ENCODE measurements around the gene MRPL33.
"Not testable (repeated sequence)": the region's sequence is repeated elsewhere in the genome, so short reads cannot be mapped to it uniquely, and the experiment has no call there.

MRPL33 gene

GRCh38 chr2:27742571-27742970 is 28.9 kb upstream of the MRPL33 start:
- DNase-seq (ENCODE audit: low spot score) = no peak

- DNase-seq (ENCODE audit: low spot score) = not testable (repeated sequence)
These were observed 26.0 kb upstream of the MRPL33 start for GRCh38 chr2:27745494-27745893.

GRCh38 chr2:27746325-27746724 is 25.2 kb upstream of the MRPL33 start:
- no peak for DNase-seq (ENCODE audit: low spot score)

GRCh38 chr2:27747827-27748352 is 23.6 kb upstream of the MRPL33 start:
- DNase-seq (ENCODE audit: low spot score) = no peak

- not testable (repeated sequence) for DNase-seq (ENCODE audit: low spot score)
These were observed 22.5 kb upstream of the MRPL33 start for GRCh38 chr2:27748803-27749554.

- DNase-seq (ENCODE audit: low spot score) = no peak
These were observed 20.1 kb upstream of the MRPL33 start for GRCh38 chr2:27751377-27751776.

GRCh38 chr2:27752551-27753237 is 18.8 kb upstream of the MRPL33 start:
- no peak for DNase-seq (ENCODE audit: low spot score)

- peak; percentile 53 for DNase-seq (ENCODE audit: low spot score)
These were observed 17.4 kb upstream of the MRPL33 start for GRCh38 chr2:27754138-27754588.

- no peak for DNase-seq (ENCODE audit: low spot score)
These were observed 16.7 kb upstream of the MRPL33 start for GRCh38 chr2:27754831-27755230.

- DNase-seq (ENCODE audit: low spot score) = no peak
These were observed 15.4 kb upstream of the MRPL33 start for GRCh38 chr2:27756091-27756490.

- DNase-seq (ENCODE audit: low spot score) = no peak
These were observed 14.7 kb upstream of the MRPL33 start for GRCh38 chr2:27756544-27757498.

- no peak for DNase-seq (ENCODE audit: low spot score)
These were observed 8.3 kb upstream of the MRPL33 start for GRCh38 chr2:27762951-27763906.

GRCh38 chr2:27763907-27764267 is 7.6 kb upstream of the MRPL33 start:
- no peak for DNase-seq (ENCODE audit: low spot score)

- not testable (repeated sequence) for DNase-seq (ENCODE audit: low spot score)
These were observed 7.0 kb upstream of the MRPL33 start for GRCh38 chr2:27764526-27764925.

GRCh38 chr2:27765621-27766286 is 5.8 kb upstream of the MRPL33 start:
- DNase-seq (ENCODE audit: low spot score) = peak; percentile 64

GRCh38 chr2:27766287-27766661 is 5.2 kb upstream of the MRPL33 start:
- no peak for DNase-seq (ENCODE audit: low spot score)

GRCh38 chr2:27771202-27771547 is 344 bp upstream of the MRPL33 start:
- no peak for DNase-seq (ENCODE audit: low spot score)

- DNase-seq (ENCODE audit: low spot score) = no peak
These were observed 1.3 kb downstream of the MRPL33 start for GRCh38 chr2:27772804-27773203.

- DNase-seq (ENCODE audit: low spot score) = no peak
These were observed 2.4 kb downstream of the MRPL33 start for GRCh38 chr2:27773959-27774358.

GRCh38 chr2:27776097-27776496 is 4.6 kb downstream of the MRPL33 start:
- no peak for DNase-seq (ENCODE audit: low spot score)

- DNase-seq (ENCODE audit: low spot score) = no peak
These were observed 5.2 kb downstream of the MRPL33 start for GRCh38 chr2:27776696-27777095.
